Aorta (tissue), 5 donors: ENCODE results near the gene MAN2B1. TPM values are rescaled to one million over a fixed set of nuclear protein-coding genes. Genes with fewer than 3 reads are reported as not detected.
"Not testable (repeated sequence)": the region's sequence is repeated elsewhere in the genome, so short reads cannot be mapped to it uniquely, and the experiment has no call there.

Source experiments
- ATAC-seq: fragments of 200-7000 bp; cut with Tn5 transposase; one replicate; pipeline ENCODE4 v1.9.1; 2022; ENCODE audit warnings: moderate library complexity; ENCODE audit not compliant: low FRiP score
- DNase-seq, 2 donors: peaks; one replicate each; pipeline ENCODE4 v3.0.0-alpha.2; 2020
- H3K27ac ChIP-seq, 2 donors: one replicate each; pipeline ENCODE4 v1.5.1; 2013; ENCODE audit warnings: low read length in 2 of 2, mild to moderate bottlenecking in 2 of 2, moderate library complexity in 2 of 2, control low read depth in 1 of 2, inconsistent platforms in 1 of 2, low read depth in 1 of 2
- H3K27me3 ChIP-seq, 2 donors: one replicate each; pipeline ENCODE4 v1.6.1; 2013; ENCODE audit warnings: control low read depth in 1 of 2, low read length in 1 of 2, mild to moderate bottlenecking in 1 of 2, moderate library complexity in 1 of 2; ENCODE audit not compliant: insufficient read depth in 2 of 2, control insufficient read depth in 1 of 2
- H3K36me3 ChIP-seq, 2 donors: one replicate each; pipeline ENCODE4 v1.6.1; 2013; ENCODE audit warnings: control low read depth in 1 of 2, low read length in 1 of 2, mild to moderate bottlenecking in 1 of 2; ENCODE audit not compliant: insufficient read depth in 2 of 2, control insufficient read depth in 1 of 2
- H3K4me1 ChIP-seq, 2 donors: one replicate each; pipeline ENCODE4 v1.6.1; 2013; ENCODE audit warnings: low read length in 2 of 2, control low read depth in 1 of 2, mild to moderate bottlenecking in 1 of 2, moderate library complexity in 1 of 2; ENCODE audit not compliant: insufficient read depth in 2 of 2, control insufficient read depth in 1 of 2
- H3K4me3 ChIP-seq, 2 donors: one replicate each; pipeline ENCODE4 v1.5.1; 2013; ENCODE audit warnings: low read length in 2 of 2, control low read depth in 1 of 2, mild to moderate bottlenecking in 1 of 2
- H3K9me3 ChIP-seq: one replicate; pipeline ENCODE4 v1.6.1; 2013; ENCODE audit warnings: mild to moderate bottlenecking, low read length; ENCODE audit not compliant: control insufficient read depth
- WGBS, 2 donors: extraction: QIAGEN DNeasy Blood & Tissue Kit; methylation state at CpG; one replicate each; pipeline ENCODE4 v1.1.7; 2013; 5-methylcytosine and 5-hydroxymethylcytosine counted together
- intact Hi-C, 2 donors: fragments of 100-400 bp; cut with DNase I; formaldehyde crosslinking; loops; one replicate each; pipeline versions ENCODE4 v1.14.2 to v1.15.0; 2022
- polyA plus RNA-seq, 2 donors: library from polyadenylated mRNA; stranded (reverse); fragments of 200-250 nt; gene quantifications; one replicate each; pipeline ENCODE4 v1.2.3, GENCODE V29; 2013
- total RNA-seq, 2 donors: library from RNA; stranded (reverse); fragmentation: NEBNext Ultra II Directional; extraction: Animal tissue kit (Norgen Biotek cat#: 25700); gene quantifications; one replicate each; pipeline ENCODE4 v1.2.1, GENCODE V29; 2021
- donor health status: healthy with polysubstance abuse.
- donor health status: Bipolar disorder and iron deficiency.
- donor health status: DM: no; HTN: no; CAD: no.
- donor health status: DM: no; HTN: no; CAD: no.
- donor health status: DM: yes; HTN: yes; CAD: no.

Gene MAN2B1
- total and polyA plus RNA-seq, 4 donors, result 54.6 to 111 (median 81.8) TPM

GRCh38 chr19:12629215-12629614 lies 37.3 kb downstream of the MAN2B1 start:
- no peak overlapping the region for H3K4me3 ChIP-seq
- WGBS, 2 donors, result 91 to 98% methylated on average over 7 of the region's 7 CpGs
- no peaks in the 10 kb centered on the region for H3K27me3 ChIP-seq
- DNase-seq, result no peak
- intact Hi-C loops, result no loop called here
- no peak for ATAC-seq
- H3K36me3 ChIP-seq, result peaks cover 10 to 14% of the 10 kb centered on the region in 2 donors
- H3K4me1 ChIP-seq, result no peaks in the 10 kb centered on the region
- no peak overlapping the region for H3K27ac ChIP-seq
- peaks cover 2% of the 10 kb centered on the region for H3K9me3 ChIP-seq

- Histone ChIP-seq H3K4me3 (no peak overlapping the region), H3K36me3 (peaks cover 10 to 14% of the 10 kb centered on the region in 2 donors), H3K4me1 (no peaks in the 10 kb centered on the region), H3K27ac (no peak overlapping the region), H3K27me3 (no peaks in the 10 kb centered on the region), H3K9me3 (peaks cover 2% of the 10 kb centered on the region)
- ATAC-seq (no peak), DNase-seq (no peak)
- WGBS, 2 donors, result 89 to 94% methylated on average over 17 of the region's 17 CpGs
- intact Hi-C loops, result no loop called here
Observed at GRCh38 chr19:12628040-12629022, 38.2 kb downstream of the MAN2B1 start.

DNA sequence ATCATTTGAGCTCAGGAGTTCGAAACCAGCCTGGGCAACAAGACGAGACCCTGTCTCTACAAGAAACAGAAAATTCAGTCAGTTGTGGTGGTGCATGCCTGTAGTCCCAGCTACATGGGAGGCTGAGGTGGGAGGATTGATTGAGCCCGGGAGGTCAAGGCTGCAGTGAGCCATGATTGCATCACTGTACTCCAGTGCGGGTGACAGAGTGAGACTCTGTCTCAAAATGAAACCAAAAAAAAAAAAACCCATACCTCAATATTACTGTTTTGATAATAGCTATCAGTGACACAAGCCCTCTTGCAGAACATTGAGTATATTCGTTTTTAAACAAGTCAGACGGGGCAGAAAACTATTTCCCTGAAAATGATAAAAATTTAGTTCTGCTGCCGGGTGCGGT lies 39.6 kb downstream of the MAN2B1 start:
- H3K4me1 ChIP-seq, result no peaks in the 10 kb centered on the region
- intact Hi-C loops, result no loop called here
- H3K27me3 ChIP-seq, result no peaks in the 10 kb centered on the region
- no peak overlapping the region for H3K27ac ChIP-seq
- peaks cover 2% of the 10 kb centered on the region for H3K9me3 ChIP-seq
- DNase-seq, result no peak
- 84 to 95% methylated on average over 8 of the region's 8 CpGs for WGBS, 2 donors
- ATAC-seq, result no peak
- H3K4me3 ChIP-seq, result no peak overlapping the region
- H3K36me3 ChIP-seq, result peaks cover 10 to 14% of the 10 kb centered on the region in 2 donors

DNA sequence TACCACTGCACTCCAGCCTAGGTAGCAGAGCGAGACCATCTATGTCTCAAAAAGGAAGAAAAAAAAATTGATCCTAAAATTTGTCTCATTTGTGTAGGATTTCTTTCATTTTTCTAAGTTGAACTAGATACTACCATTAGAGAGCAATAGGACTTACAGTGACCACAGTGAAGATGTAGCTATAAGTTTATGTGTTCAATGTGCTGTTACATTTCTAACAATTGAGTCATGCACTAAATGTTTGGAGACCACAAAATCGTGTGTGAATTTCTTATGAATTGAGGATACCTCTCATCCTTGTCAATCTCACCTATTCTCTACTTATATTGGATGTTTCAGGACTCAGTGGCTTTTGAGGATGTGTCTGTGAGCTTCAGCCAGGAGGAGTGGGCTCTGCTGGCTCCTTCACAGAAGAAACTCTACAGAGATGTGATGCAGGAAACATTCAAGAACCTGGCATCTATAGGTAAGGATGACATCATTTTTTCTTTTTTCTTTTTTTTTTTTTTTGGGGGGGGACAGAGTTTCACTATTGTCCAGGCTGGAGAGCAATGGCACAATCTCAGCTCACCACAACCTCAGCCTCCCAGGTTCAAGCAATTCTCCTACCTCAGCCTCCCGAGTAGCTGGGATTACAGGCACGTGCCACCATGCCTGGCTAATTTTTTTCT lies 43.0 kb downstream of the MAN2B1 start:
- DNase-seq (no peak), ATAC-seq (no peak)
- Histone ChIP-seq H3K27ac (no peak overlapping the region), H3K36me3 (peaks cover 9 to 10% of the 10 kb centered on the region in 2 donors), H3K4me1 (no peaks in the 10 kb centered on the region), H3K4me3 (no peak overlapping the region), H3K27me3 (no peaks in the 10 kb centered on the region), H3K9me3 (peaks cover 2% of the 10 kb centered on the region)
- 83 to 91% methylated on average over 4 of the region's 4 CpGs for WGBS, 2 donors
- intact Hi-C loops, result no loop called here

DNA sequence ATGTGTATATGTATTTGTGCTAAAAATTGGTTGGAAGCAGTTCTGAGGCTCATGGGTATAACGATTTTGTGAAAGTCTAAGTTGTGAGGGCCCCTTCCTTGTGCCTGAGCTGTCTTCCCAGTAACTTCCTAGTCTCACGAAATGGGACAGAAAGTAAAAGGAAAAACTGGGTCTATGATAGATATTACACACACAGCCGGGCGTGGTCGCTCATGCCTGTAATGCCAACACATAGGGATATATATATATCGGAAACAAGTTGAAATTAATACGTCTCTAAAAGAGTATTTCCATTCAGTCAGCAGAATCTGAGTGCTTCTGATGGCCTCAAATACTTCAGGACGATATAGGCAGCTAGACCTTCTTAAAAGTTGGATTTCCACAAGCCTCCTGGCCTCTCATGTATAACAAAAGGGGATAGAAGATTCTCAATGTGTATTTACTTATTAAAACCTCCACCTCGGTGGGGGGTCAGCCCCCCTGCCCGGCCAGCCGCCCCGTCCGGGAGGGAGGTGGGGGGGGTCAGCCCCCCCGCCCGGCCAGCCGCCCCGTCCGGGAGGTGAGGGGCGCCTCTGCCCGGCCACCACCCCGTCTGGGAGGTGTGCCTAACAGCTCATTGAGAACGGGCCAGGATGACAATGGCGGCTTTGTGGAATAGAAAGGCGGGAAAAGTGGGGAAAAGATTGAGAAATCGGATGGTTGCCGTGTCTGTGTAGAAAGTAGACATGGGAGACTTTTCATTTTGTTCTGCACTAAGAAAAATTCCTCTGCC lies 45.1 kb downstream of the MAN2B1 start:
- H3K27ac ChIP-seq, H3K4me3 ChIP-seq, H3K9me3 ChIP-seq, ATAC-seq, H3K27me3 ChIP-seq, H3K4me1 ChIP-seq, H3K36me3 ChIP-seq, intact Hi-C loops: not testable (repeated sequence)
- WGBS, 2 donors, result 63 to 89% methylated on average over 9 to 26 of the region's 26 CpGs
- DNase-seq, result peak in 1 of 2 donors; percentile 32

DNA sequence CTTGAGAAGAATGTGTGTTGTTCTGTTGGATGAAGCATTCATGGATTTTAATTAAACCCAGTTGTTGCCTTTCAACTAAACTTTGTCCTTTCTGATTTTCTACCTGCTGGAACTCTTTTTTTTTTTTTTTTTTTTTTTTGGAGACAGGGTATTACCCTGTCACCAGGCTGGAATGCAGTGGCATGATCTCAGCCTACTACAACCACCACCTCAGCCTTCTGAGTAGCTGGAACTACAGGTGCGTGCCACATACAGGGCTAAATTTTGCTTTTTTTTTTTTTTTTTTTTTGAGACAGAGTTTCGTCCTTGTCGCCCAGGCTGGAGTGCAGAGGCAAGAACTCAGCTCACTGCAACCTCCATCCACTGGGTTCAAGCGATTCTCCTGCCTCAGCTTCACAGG lies 48.9 kb downstream of the MAN2B1 start:
- no peak for DNase-seq
- H3K9me3 ChIP-seq, result no peaks in the 10 kb centered on the region
- H3K4me1 ChIP-seq, result no peaks in the 10 kb centered on the region
- no peak overlapping the region for H3K27ac ChIP-seq
- H3K27me3 ChIP-seq, result no peaks in the 10 kb centered on the region
- intact Hi-C loops, result no loop called here
- no peak overlapping the region for H3K4me3 ChIP-seq
- 66 to 91% methylated on average over 4 of the region's 4 CpGs for WGBS, 2 donors
- H3K36me3 ChIP-seq, result no peaks in the 10 kb centered on the region
- no peak for ATAC-seq

- peak; percentile 91 for ATAC-seq
- Histone ChIP-seq H3K4me1 (no peaks in the 10 kb centered on the region), H3K27ac (peak overlapping the region; percentile 96 to 99), H3K4me3 (peak overlapping the region; percentile 78 to 92), H3K9me3 (no peaks in the 10 kb centered on the region), H3K27me3 (no peaks in the 10 kb centered on the region), H3K36me3 (no peaks in the 10 kb centered on the region)
- peak; percentile 83 to 89 for DNase-seq
- intact Hi-C loops, result no loop called here
- 0% methylated on average over 10 of the region's 10 CpGs for WGBS, 2 donors
Observed at GRCh38 chr19:12611361-12611699, 55.2 kb downstream of the MAN2B1 start.

GRCh38 chr19:12610540-12611360 lies 55.8 kb downstream of the MAN2B1 start, which contains the start of the genes ZNF490 and ZNF791:
ZNF490 (minus strand) TSS chr19:12610813; CDS start chr19:12610680, 133 bp downstream.
ZNF791 (plus strand) TSS chr19:12610920; CDS start chr19:12611080, 160 bp downstream.
- WGBS, 2 donors, result 0% methylated on average over 57 to 61 of the region's 61 CpGs
- Histone ChIP-seq H3K36me3 (no peaks in the 10 kb centered on the region), H3K27me3 (no peaks in the 10 kb centered on the region)

More at GRCh38 chr19:12610540-12611360, 55.8 kb downstream of the MAN2B1 start, which contains the start of the genes ZNF490 and ZNF791:
- DNase-seq (peak; percentile 99), ATAC-seq (peak; percentile 99)
- Histone ChIP-seq H3K4me3 (peak within 1 kb of the TSS; percentile 78 to 92), H3K27ac (peak within 1 kb of the TSS; percentile 96 to 99), H3K9me3 (no peaks in the 10 kb centered on the region), H3K4me1 (no peaks in the 10 kb centered on the region)
- intact Hi-C loops, result loop anchor here in 1 of 2 donors (1.0 kb wide), 1 partner anchor 59 kb away; the partner anchor contains the start of gene ZNF564
